ENCODE results near the gene ERG. TPM values are rescaled to one million over a fixed set of nuclear protein-coding genes. Genes with fewer than 3 reads are reported as not detected.

The ERG gene
- total and polyA plus RNA-seq, 2 experiments from 2014 or later, result 0.14 to 0.44 TPM

- H3K79me2 ChIP-seq (replicated peaks; ENCODE audit: insufficient read depth), result no peaks in the 10 kb centered on the region
- Mint-ChIP-seq H3K9me3 (no peaks in the 10 kb centered on the region; the same call in 2 of the 3 replicates), H3K36me3 (ENCODE audit: low read depth) (no peaks in the 10 kb centered on the region), H3K27ac (no peak overlapping the region), H3K27me3 (ENCODE audit: insufficient read depth, low read depth, poor library complexity) (peaks cover 2% of the 10 kb centered on the region), H3K4me3 (no peak overlapping the region), H3K4me1 (no peaks in the 10 kb centered on the region)
- H2AFZ ChIP-seq, result no peak overlapping the region
- H3K4me3 ChIP-seq, result no peak overlapping the region
- ATAC-seq (no peak), DNase-seq (ENCODE audit: low spot score) (no peak)
- H3K27me3 ChIP-seq (ENCODE audit: insufficient read depth), result no peaks in the 10 kb centered on the region
- H3K9me2 ChIP-seq (ENCODE audit: insufficient read depth), result 0 out of 2 replicates have a peak, but pooled peaks cover 4% of the 10 kb centered on the region
- H3K36me3 ChIP-seq (ENCODE audit: insufficient read depth), result no peaks in the 10 kb centered on the region
- no peak for TF ChIP-seq REST (IDR thresholded peaks at IDR 0.05; ENCODE audit: unreplicated experiment)
- TF ChIP-seq CTCF (conservative IDR thresholded peaks at IDR 0.05; ENCODE audit: low read depth in 2 of 2), result no peak
- no peak for TF ChIP-seq ZNF462 (CRISPR knock-in tag; IDR thresholded peaks at IDR 0.05)
- H3K4me2 ChIP-seq, result no peak overlapping the region
- H3F3A ChIP-seq (replicated peaks; ENCODE audit: low read depth), result no peaks in the 10 kb centered on the region
- H3K4me1 ChIP-seq (ENCODE audit: insufficient read depth), result no peaks in the 10 kb centered on the region
- no peaks in the 10 kb centered on the region for H4K20me1 ChIP-seq (replicated peaks; ENCODE audit: insufficient read depth)
- no peak overlapping the region for H3K27ac ChIP-seq (ENCODE audit: low read depth)
Observed at GRCh38 chr21:38365521-38365920, 132.8 kb downstream of the ERG start.
